Neural crest cell (in vitro differentiated cells): ENCODE measurements around the gene LBHD1. TPM values are rescaled to one million over a fixed set of nuclear protein-coding genes. Genes with fewer than 3 reads are reported as not detected.

Source experiments
- DNase-seq: peaks from one replicate; pipeline ENCODE4 v3.0.0; 2021; ENCODE audit warnings: low read depth, mixed read lengths, low spot score
- H3K27ac Mint-ChIP-seq: one replicate; pipeline ENCODE4 v1.8.0; 2021; ENCODE audit warnings: mild to moderate bottlenecking, mixed read lengths; ENCODE audit not compliant: unreplicated experiment
- H3K27me3 Mint-ChIP-seq: 2 replicates; pipeline ENCODE4 v1.8.0; 2021; ENCODE audit warnings: low read depth, mild to moderate bottlenecking, mixed read lengths
- H3K36me3 Mint-ChIP-seq: 2 replicates; pipeline ENCODE4 v1.8.0; 2021; ENCODE audit warnings: low read depth, mild to moderate bottlenecking, mixed read lengths
- H3K4me1 Mint-ChIP-seq: 2 replicates; pipeline ENCODE4 v1.8.0; 2021; ENCODE audit warnings: mixed read lengths
- H3K4me3 Mint-ChIP-seq: one replicate; pipeline ENCODE4 v1.8.0; 2021; ENCODE audit warnings: mild to moderate bottlenecking, mixed read lengths
- H3K9me3 Mint-ChIP-seq: 2 replicates; pipeline ENCODE4 v1.8.0; 2021; ENCODE audit warnings: mixed read lengths
- total RNA-seq: library from RNA; stranded (reverse); gene quantifications from 2 replicates; pipeline ENCODE4 v1.2.1, GENCODE V29; 2021
- TF ChIP-seq, protein P1 (sequence below): fragments of 200-600 bp; sonication (generic); conservative IDR thresholded peaks from 2 replicates; pipeline ENCODE4 v1.5.0; 2021; ENCODE audit warnings: antibody characterized with exemption, mild to moderate bottlenecking

The LBHD1 gene
- total RNA-seq, 1 donor from 2014 or later, result 7.0 TPM

GRCh38 chr11:62708793-62709192 lies 36.7 kb upstream of the LBHD1 start:
- Mint-ChIP-seq H3K27me3 (peaks cover 10% of the 10 kb centered on the region), H3K36me3 (peaks cover 13% of the 10 kb centered on the region), H3K4me3 (peak overlapping the region; percentile 92), H3K27ac (peak overlapping the region; percentile 97), H3K4me1 (peaks cover 51% of the 10 kb centered on the region), H3K9me3 (no peaks in the 10 kb centered on the region)
- TF ChIP-seq, protein P1, sequence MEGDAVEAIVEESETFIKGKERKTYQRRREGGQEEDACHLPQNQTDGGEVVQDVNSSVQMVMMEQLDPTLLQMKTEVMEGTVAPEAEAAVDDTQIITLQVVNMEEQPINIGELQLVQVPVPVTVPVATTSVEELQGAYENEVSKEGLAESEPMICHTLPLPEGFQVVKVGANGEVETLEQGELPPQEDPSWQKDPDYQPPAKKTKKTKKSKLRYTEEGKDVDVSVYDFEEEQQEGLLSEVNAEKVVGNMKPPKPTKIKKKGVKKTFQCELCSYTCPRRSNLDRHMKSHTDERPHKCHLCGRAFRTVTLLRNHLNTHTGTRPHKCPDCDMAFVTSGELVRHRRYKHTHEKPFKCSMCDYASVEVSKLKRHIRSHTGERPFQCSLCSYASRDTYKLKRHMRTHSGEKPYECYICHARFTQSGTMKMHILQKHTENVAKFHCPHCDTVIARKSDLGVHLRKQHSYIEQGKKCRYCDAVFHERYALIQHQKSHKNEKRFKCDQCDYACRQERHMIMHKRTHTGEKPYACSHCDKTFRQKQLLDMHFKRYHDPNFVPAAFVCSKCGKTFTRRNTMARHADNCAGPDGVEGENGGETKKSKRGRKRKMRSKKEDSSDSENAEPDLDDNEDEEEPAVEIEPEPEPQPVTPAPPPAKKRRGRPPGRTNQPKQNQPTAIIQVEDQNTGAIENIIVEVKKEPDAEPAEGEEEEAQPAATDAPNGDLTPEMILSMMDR, result no peak
- DNase-seq, result no peak

- Mint-ChIP-seq H3K27me3 (peaks cover 10% of the 10 kb centered on the region), H3K4me1 (peaks cover 51% of the 10 kb centered on the region), H3K9me3 (no peaks in the 10 kb centered on the region), H3K36me3 (peaks cover 11% of the 10 kb centered on the region), H3K27ac (no peak overlapping the region), H3K4me3 (peak overlapping the region; percentile 92)
- DNase-seq, result no peak
- TF ChIP-seq, protein P1, result no peak
Observed at GRCh38 chr11:62708392-62708791, 36.3 kb upstream of the LBHD1 start.

GRCh38 chr11:62707277-62707861 lies 35.3 kb upstream of the LBHD1 start, which contains the start of the genes BSCL2 and GNG3:
BSCL2 (minus strand) TSS chr11:62707424; CDS start chr11:62707195, 229 bp downstream.
GNG3 (plus strand) TSS chr11:62707676; CDS start chr11:62708296, 620 bp downstream.
- H3K4me3 Mint-ChIP-seq, result peak within 1 kb of the TSS; percentile 92
- peaks cover 12% of the 10 kb centered on the region for H3K36me3 Mint-ChIP-seq
- peak; percentile 84 for DNase-seq
- H3K27ac Mint-ChIP-seq, result peak within 1 kb of the TSS; percentile 98
- peaks cover 10% of the 10 kb centered on the region for H3K27me3 Mint-ChIP-seq
- H3K4me1 Mint-ChIP-seq, result peaks cover 51% of the 10 kb centered on the region
- no peaks in the 10 kb centered on the region for H3K9me3 Mint-ChIP-seq
- TF ChIP-seq, protein P1, result no peak

GRCh38 chr11:62706850-62707247 lies 34.8 kb upstream of the LBHD1 start:
- TF ChIP-seq, protein P1, result no peak
- H3K27me3 Mint-ChIP-seq, result peaks cover 10% of the 10 kb centered on the region
- H3K4me3 Mint-ChIP-seq, result peak overlapping the region; percentile 92
- peaks cover 11% of the 10 kb centered on the region for H3K36me3 Mint-ChIP-seq
- DNase-seq, result no peak
- H3K4me1 Mint-ChIP-seq, result peaks cover 51% of the 10 kb centered on the region
- no peaks in the 10 kb centered on the region for H3K9me3 Mint-ChIP-seq
- H3K27ac Mint-ChIP-seq, result peak overlapping the region; percentile 98

- TF ChIP-seq, protein P1, result no peak
- Mint-ChIP-seq H3K27ac (peak overlapping the region; percentile 98), H3K27me3 (peaks cover 10% of the 10 kb centered on the region), H3K36me3 (peaks cover 12% of the 10 kb centered on the region), H3K4me3 (peak overlapping the region; percentile 93), H3K4me1 (peaks cover 51% of the 10 kb centered on the region), H3K9me3 (no peaks in the 10 kb centered on the region)
- DNase-seq, result peak; percentile 90
Observed at GRCh38 chr11:62705880-62706849, 34.1 kb upstream of the LBHD1 start.
